ENCODE measurements around the gene SUN1.
A peak's percentile ranks its signal among the peaks of the same experiment; 100 is the strongest.

The SUN1 gene

GRCh38 chr7:876077-876971 is 44.0 kb downstream of the SUN1 start, which contains the start of gene GET4:
Gene GET4, plus strand, starts transcription at chr7:876554. Its CDS starts 92 bp downstream, at chr7:876646.
- TF ChIP-seq EZH2phosphoT487 (IDR thresholded peaks at IDR 0.05; ENCODE audit: low read depth): no peak
- TF ChIP-seq, protein P1, sequence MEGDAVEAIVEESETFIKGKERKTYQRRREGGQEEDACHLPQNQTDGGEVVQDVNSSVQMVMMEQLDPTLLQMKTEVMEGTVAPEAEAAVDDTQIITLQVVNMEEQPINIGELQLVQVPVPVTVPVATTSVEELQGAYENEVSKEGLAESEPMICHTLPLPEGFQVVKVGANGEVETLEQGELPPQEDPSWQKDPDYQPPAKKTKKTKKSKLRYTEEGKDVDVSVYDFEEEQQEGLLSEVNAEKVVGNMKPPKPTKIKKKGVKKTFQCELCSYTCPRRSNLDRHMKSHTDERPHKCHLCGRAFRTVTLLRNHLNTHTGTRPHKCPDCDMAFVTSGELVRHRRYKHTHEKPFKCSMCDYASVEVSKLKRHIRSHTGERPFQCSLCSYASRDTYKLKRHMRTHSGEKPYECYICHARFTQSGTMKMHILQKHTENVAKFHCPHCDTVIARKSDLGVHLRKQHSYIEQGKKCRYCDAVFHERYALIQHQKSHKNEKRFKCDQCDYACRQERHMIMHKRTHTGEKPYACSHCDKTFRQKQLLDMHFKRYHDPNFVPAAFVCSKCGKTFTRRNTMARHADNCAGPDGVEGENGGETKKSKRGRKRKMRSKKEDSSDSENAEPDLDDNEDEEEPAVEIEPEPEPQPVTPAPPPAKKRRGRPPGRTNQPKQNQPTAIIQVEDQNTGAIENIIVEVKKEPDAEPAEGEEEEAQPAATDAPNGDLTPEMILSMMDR (IDR thresholded peaks at IDR 0.05; ENCODE audit: low read depth, low read length): no peak
- no peaks in the 10 kb centered on the region for H3K9me3 ChIP-seq (ENCODE audit: insufficient read depth, low read length)
- H3K27me3 ChIP-seq (ENCODE audit: low read depth, low read length): no peaks in the 10 kb centered on the region
- peak within 1 kb of the TSS; percentile 94 for H3K4me3 ChIP-seq (ENCODE audit: low read length)
- H3K4me1 ChIP-seq (ENCODE audit: low read length): peaks cover 17% of the 10 kb centered on the region
- H2AFZ ChIP-seq (ENCODE audit: low read depth, low read length): no peak within 1 kb of the TSS
- peak within 1 kb of the TSS; percentile 48 for H3K27ac ChIP-seq (ENCODE audit: low read length)
- peak within 1 kb of the TSS; percentile 88 for H3K9ac ChIP-seq (ENCODE audit: low read length)
- H3K4me2 ChIP-seq (ENCODE audit: low read length): peak within 1 kb of the TSS; percentile 83
- H3K79me2 ChIP-seq (ENCODE audit: low read length): peaks cover 44% of the 10 kb centered on the region
- peaks cover 12% of the 10 kb centered on the region for H3K36me3 ChIP-seq (replicated peaks; ENCODE audit: low read depth, low read length)
- peaks cover 12% of the 10 kb centered on the region for H4K20me1 ChIP-seq (ENCODE audit: insufficient read depth, low read length)

DNA sequence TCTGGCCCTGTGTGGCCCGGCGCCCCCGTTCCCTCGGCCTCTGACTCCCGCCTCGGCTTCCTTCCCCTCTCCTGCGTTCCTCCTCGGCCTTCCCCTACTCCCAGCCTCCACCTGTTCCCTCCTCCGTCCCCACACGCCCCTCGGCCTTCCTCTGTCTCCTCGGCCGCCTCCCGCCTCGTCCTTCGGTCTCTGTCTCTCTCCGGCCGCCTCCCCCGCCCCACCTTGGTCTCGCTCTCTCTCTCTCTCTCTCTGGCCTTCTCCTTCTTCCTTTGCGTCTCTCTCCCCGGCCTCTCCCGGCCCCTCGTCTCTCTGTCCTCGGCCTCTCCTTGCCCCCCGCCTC is 44.7 kb downstream of the SUN1 start:
- Histone ChIP-seq H3K79me2 (ENCODE audit: low read length) (peaks cover 51% of the 10 kb centered on the region), H4K20me1 (ENCODE audit: insufficient read depth, low read length) (peaks cover 12% of the 10 kb centered on the region), H3K9me3 (ENCODE audit: insufficient read depth, low read length) (no peaks in the 10 kb centered on the region), H3K9ac (ENCODE audit: low read length) (peak overlapping the region; percentile 88), H3K4me3 (ENCODE audit: low read length) (peak overlapping the region; percentile 94), H3K36me3 (replicated peaks; ENCODE audit: low read depth, low read length) (peaks cover 12% of the 10 kb centered on the region), H2AFZ (ENCODE audit: low read depth, low read length) (no peak overlapping the region), H3K4me2 (ENCODE audit: low read length) (peak overlapping the region; percentile 83), H3K27ac (ENCODE audit: low read length) (peak overlapping the region; percentile 48), H3K4me1 (ENCODE audit: low read length) (peaks cover 17% of the 10 kb centered on the region), H3K27me3 (ENCODE audit: low read depth, low read length) (no peaks in the 10 kb centered on the region)
- TF ChIP-seq, protein P1 (IDR thresholded peaks at IDR 0.05; ENCODE audit: low read depth, low read length): no peak
- no peak for TF ChIP-seq EZH2phosphoT487 (IDR thresholded peaks at IDR 0.05; ENCODE audit: low read depth)

- Histone ChIP-seq H3K36me3 (replicated peaks; ENCODE audit: low read depth, low read length) (peaks cover 12% of the 10 kb centered on the region), H3K9me3 (ENCODE audit: insufficient read depth, low read length) (no peaks in the 10 kb centered on the region), H3K4me1 (ENCODE audit: low read length) (peaks cover 17% of the 10 kb centered on the region), H2AFZ (ENCODE audit: low read depth, low read length) (no peak overlapping the region), H4K20me1 (ENCODE audit: insufficient read depth, low read length) (peaks cover 12% of the 10 kb centered on the region), H3K27ac (ENCODE audit: low read length) (peak overlapping the region; percentile 48), H3K4me3 (ENCODE audit: low read length) (peak overlapping the region; percentile 94), H3K79me2 (ENCODE audit: low read length) (peaks cover 57% of the 10 kb centered on the region), H3K27me3 (ENCODE audit: low read depth, low read length) (no peaks in the 10 kb centered on the region), H3K4me2 (ENCODE audit: low read length) (peak overlapping the region; percentile 83), H3K9ac (ENCODE audit: low read length) (peak overlapping the region; percentile 88)
- TF ChIP-seq, protein P1 (IDR thresholded peaks at IDR 0.05; ENCODE audit: low read depth, low read length): no peak
- TF ChIP-seq EZH2phosphoT487 (IDR thresholded peaks at IDR 0.05; ENCODE audit: low read depth): no peak
Observed at GRCh38 chr7:877312-878232, 45.3 kb downstream of the SUN1 start.

GRCh38 chr7:879093-879492 is 46.8 kb downstream of the SUN1 start:
- no peak for TF ChIP-seq EZH2phosphoT487 (IDR thresholded peaks at IDR 0.05; ENCODE audit: low read depth)
- TF ChIP-seq, protein P1 (IDR thresholded peaks at IDR 0.05; ENCODE audit: low read depth, low read length): no peak
- no peak overlapping the region for H3K9ac ChIP-seq (ENCODE audit: low read length)
- H4K20me1 ChIP-seq (ENCODE audit: insufficient read depth, low read length): peaks cover 20% of the 10 kb centered on the region
- H3K27me3 ChIP-seq (ENCODE audit: low read depth, low read length): no peaks in the 10 kb centered on the region
- peaks cover 2% of the 10 kb centered on the region for H3K36me3 ChIP-seq (replicated peaks; ENCODE audit: low read depth, low read length)
- no peak overlapping the region for H3K4me3 ChIP-seq (ENCODE audit: low read length)
- H3K9me3 ChIP-seq (ENCODE audit: insufficient read depth, low read length): no peaks in the 10 kb centered on the region
- H2AFZ ChIP-seq (ENCODE audit: low read depth, low read length): no peak overlapping the region
- no peak overlapping the region for H3K4me2 ChIP-seq (ENCODE audit: low read length)
- peaks cover 9% of the 10 kb centered on the region for H3K4me1 ChIP-seq (ENCODE audit: low read length)
- peaks cover 72% of the 10 kb centered on the region for H3K79me2 ChIP-seq (ENCODE audit: low read length)
- no peak overlapping the region for H3K27ac ChIP-seq (ENCODE audit: low read length)

Data from OCI-LY3 (cell line).